ENCODE results near the gene FLNB.

DNA sequence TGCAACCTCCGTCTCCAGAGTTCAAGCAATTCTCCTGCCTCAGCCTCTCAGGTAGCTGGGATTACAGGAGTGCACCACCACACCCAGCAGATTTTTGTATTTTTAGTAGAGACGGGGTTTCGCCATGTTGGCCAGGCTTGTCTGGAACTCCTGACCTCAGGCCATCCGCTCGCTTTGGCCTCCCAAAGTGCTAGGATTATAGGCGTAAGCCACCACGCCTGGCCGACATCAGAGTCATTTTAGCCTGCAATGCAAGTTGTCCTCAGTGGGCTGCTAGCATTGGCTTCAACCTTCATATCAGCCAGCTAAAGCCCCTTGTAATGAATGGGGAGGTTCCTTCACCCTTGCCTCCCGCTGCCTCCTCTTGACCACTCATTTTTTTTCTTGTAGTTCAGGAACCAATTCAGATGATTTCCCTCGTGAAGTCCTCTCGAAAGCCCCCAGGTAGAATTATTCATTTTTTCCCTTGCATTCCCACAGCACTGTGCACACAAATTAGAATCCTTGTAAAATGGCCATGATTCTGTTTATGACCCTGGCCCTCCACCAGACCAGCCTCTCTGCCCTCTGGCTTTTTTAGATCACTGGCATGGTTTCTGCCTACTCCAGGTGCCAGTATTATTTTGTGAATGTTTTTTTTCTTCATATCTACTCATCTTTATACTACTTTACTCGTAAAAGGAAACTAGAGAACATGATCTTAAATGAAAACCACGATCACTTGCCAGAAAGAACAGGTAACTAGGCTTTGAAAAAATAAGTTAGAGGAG is 29.1 kb downstream of the FLNB start:
- TF ChIP-seq POLR2A (IDR thresholded peaks at IDR 0.05) (no peak), CTCF (IDR thresholded peaks at IDR 0.05) (no peak)
